ENCODE results near the gene SLC37A1.
A peak's percentile ranks its signal among the peaks of the same experiment; 100 is the strongest.

Gene SLC37A1

GRCh38 chr21:42479582-42479981 is 34.1 kb upstream of the SLC37A1 start:
- no peak for DNase-seq (ENCODE audit: low read depth)

DNA sequence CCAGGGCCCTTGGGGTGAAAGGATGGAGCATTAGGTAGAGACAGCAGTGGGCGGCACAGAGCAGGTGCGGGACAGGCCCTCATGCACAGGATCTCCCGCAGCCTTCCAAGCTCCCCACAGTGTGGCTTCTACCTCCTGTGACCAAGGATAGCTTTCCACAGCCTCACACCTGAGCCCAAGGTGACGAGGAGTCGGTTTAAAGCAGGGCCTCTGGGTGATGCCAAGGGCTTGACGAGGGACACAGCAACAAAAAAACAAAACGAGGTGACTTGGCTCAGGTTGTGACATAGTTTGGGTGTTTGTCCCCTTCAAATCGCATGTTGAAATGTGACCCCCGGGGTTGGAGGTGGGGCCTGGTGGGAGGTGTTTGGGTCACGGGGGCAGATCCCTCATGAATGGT is 32.9 kb upstream of the SLC37A1 start:
- DNase-seq (ENCODE audit: low read depth) = no peak

GRCh38 chr21:42481169-42481568 is 32.5 kb upstream of the SLC37A1 start:
- DNase-seq (ENCODE audit: low read depth) = no peak

DNA sequence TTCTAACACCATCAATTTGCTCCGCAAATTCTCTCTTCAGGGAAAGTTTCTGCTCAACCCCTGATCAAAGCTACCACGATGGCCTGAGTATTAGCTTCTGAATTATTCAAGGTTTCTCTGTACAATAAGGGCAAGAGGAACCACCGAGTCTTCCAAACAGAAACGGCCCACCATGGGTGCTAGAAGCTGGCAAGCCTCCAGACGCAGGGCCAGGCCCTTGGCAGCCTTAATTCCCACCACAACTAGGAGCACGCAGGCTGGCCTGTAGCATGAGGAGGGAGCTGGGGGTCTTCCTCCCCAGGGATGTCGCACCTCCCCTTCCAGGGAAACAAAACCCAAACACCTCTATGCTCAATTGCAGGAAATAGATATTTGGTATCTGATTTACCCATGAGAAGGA is 28.7 kb upstream of the SLC37A1 start:
- DNase-seq (ENCODE audit: low read depth) = no peak

- DNase-seq (ENCODE audit: low read depth) = no peak
These were observed 27.6 kb upstream of the SLC37A1 start for GRCh38 chr21:42486072-42486471.

DNA sequence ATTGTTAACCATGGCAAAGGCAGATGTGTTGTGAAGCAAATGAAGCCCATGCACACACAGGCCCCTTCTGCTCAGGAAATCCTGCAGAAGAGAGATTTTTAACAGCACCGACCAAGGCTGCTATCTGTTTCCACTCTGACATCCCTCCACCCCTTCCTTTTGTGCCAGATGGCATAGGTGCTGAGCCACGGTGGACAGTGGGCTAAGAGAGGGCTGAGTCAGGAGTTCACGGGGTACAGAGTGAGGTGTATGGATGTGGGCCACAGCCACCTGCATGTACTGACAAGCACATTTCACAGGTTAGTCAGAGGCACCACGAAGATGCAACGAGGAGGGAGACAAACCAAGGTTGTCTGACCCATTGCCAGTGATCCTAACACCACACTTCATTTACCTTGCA is 27.1 kb upstream of the SLC37A1 start:
- DNase-seq (ENCODE audit: low read depth) = no peak

- DNase-seq (ENCODE audit: low read depth) = no peak
These were observed 24.6 kb upstream of the SLC37A1 start for GRCh38 chr21:42489006-42489563.

GRCh38 chr21:42489991-42490390 is 23.7 kb upstream of the SLC37A1 start:
- DNase-seq (ENCODE audit: low read depth) = no peak

GRCh38 chr21:42490720-42491119 is 22.9 kb upstream of the SLC37A1 start:
- no peak for DNase-seq (ENCODE audit: low read depth)

DNA sequence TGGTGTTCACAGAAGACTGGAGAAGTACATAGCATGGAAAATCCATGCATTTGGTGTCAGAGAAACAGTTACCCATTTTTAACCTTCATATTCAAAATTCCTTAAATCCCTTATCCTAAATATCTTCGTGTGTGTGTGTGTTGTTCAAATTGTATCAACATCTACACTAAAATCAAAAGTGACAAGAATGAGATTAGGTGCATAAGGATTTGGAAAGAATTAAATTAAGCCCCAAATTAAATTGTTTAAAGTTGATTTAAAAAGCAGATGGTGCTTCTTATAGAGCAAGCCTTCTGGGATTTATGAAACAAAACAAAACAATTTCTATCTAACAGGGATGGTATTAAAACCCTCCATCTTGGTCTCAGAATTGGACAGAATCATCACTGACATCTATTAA is 22.3 kb upstream of the SLC37A1 start:
- DNase-seq (ENCODE audit: low read depth) = no peak

GRCh38 chr21:42492201-42492600 is 21.5 kb upstream of the SLC37A1 start:
- DNase-seq (ENCODE audit: low read depth) = no peak

DNA sequence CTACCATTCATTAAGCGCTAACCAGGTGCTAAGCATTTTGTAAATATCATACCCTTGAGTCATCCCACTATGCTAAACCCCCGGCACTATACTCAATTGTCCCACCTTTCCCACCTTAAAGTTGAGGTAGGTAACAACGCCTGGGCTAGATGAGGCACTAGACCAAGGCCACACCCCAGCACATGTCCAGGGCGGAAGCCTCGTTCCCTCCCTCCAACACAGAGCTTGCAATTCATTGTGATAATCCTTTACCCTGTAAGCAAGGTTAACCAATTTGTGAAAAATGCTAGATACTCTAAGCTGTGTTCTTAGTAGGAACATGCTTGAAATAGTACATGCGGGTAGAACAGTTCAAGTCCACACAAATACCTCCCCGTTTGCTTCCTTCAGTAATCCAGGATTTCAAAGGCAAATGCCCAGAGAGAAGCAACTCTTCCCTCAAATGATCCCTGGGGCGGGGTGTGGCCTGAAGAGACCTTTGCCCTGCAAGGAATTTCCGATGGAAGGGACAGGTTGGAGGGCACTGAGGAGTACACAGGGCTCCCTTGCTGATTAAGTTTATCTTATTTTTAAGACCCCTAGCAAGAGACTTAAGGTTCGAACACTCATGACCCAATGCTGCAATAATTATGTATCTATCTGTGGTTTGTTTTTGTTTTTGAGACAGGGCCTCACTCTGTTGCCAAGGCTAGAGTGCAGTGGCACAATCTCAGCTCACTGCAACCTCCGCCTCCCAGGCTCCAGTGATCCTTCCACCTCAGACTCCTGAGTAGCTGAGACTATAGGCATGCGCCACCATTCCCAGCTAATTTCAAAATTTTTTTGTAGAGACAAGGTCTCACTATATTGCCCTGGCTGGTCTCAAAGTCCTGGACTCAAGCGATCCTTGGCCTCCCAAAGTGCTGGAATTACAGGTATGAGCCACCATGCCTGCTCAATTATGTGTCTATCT is 20.3 kb upstream of the SLC37A1 start:
- no peak for DNase-seq (ENCODE audit: low read depth)

DNA sequence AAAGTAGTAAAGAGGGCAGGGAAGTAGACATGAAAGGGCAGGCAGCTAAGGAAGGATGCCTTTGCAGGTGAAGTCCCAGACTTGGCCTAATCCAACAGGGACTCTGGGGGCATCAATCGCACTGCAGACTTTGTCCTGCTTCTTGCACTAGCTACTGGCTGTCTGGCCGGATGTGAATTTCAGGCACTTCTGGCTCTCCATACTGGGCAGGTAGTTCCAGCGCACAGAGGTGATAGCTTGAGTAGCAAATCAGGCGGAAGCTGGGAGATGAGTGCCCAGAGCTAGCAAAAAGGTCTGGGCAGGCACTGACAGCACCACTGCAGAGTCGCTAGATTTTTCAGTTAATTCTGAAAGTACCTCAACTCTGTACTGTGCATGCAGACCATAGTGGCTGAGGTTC is 18.6 kb upstream of the SLC37A1 start:
- no peak for DNase-seq (ENCODE audit: low read depth)

GRCh38 chr21:42495765-42496119 is 17.9 kb upstream of the SLC37A1 start:
- no peak for DNase-seq (ENCODE audit: low read depth)

DNA sequence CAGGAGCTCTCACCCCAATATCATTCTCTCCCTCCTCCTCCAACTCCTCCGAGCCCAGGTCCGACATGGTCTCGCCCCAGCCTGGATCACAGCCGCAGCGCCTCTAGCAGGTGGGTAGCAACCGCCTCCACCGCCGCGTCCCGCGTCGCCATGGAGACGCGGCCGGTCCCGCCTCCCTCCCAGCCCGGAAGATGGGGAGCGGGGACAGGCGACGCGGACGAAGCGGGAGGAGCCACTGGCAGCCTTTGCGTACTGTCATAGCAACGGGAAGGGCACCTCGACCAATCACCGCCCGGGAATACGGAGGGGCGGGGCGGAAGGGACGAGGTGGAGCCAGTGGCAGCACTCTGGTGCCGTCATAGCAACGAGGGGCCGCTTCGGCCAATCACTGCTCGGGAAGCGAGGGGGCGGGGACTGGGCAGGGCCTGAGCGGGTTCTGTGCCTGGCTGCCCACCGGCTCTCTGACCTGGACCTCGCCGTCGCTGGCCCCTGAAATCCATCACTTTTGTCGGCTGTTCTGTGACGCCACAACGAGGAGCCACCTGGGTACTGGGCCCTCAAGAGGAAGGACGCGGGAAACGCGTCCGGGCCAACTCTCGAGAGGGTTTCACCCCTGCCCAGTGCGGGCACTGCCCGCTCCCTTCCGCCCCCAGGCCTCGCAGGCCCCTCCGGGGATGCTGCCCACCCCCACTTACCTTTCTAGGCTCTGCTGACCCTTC is 17.4 kb upstream of the SLC37A1 start, which contains the start of gene RSPH1:
RSPH1 (minus strand) TSS at position 105 of the 719 bp plus-strand sequence; CDS start at position 67, 38 bp downstream.
- DNase-seq (ENCODE audit: low read depth) = peak; percentile 99

- no peak for DNase-seq (ENCODE audit: low read depth)
These were observed 16.8 kb upstream of the SLC37A1 start for GRCh38 chr21:42496839-42497202.

DNA sequence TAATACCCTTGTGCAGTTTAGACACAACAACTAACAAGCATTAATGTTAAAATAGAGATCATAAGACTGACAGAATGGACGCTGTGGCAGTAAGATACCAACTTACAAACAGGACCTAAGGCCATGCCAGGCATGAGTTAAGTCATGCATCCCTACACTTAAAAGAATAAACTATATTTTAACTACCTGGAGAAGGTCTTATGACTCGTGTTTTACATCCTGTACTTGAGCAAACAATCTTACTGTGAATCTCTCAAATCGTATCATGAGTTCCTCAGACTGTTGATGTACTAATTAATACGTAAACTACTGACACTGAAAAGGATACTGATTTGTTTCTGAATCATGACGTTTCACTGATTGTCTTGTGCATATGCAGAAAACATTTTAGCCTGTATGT is 15.6 kb upstream of the SLC37A1 start:
- no peak for DNase-seq (ENCODE audit: low read depth)

GRCh38 chr21:42499444-42500112 is 14.1 kb upstream of the SLC37A1 start:
- no peak for DNase-seq (ENCODE audit: low read depth)

- DNase-seq (ENCODE audit: low read depth) = no peak
These were observed 13.4 kb upstream of the SLC37A1 start for GRCh38 chr21:42500225-42500624.

GRCh38 chr21:42500736-42501135 is 12.9 kb upstream of the SLC37A1 start:
- no peak for DNase-seq (ENCODE audit: low read depth)

DNA sequence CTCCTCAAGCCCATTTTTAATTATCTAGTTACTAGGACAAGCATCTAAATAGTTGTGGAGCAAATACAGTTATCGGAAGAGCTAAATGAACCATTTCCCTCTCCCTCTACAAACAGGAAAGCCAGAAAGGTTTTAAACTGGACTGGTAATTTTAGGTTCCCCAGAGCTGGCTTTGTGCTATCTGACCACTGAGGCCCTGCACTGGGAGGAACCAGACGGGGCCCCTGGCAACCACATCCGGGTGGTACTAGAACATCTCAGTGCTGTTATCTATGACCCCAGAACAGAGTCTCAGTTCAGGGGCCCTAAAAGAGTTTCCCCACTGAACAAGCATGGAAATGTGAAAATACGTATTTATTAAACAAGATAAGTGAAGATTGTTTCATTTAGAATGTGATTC is 9.9 kb upstream of the SLC37A1 start:
- no peak for DNase-seq (ENCODE audit: low read depth)

DNA sequence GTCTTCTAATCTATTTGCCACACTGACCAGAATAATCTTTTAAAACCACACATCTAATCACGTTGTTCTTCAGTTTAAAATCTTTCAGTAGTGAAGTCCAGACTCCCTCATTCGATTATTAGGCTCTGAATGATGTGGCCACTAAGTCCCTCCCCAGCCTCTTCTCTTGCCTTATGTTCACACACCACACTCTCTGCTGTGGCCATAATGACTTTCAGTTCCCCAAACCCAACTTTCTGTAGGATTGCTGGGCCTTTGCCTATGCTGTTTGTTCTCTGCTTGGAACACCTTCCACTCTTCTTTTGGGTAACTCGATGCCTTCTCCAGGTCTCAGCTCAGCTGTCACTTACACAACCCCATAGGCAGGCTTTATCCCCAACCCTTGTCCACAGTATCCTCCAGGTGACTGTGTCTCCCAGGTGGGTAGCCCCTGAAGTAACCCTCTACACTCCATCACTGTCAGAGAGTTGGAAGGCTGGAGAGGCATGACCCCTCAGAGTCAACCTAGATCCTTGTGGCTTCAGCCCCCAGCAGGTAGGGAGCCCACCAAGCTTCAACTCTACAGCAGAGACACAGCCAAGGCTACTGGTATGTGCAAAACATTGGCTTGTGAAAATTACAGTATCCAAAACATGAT is 8.4 kb upstream of the SLC37A1 start:
- DNase-seq (ENCODE audit: low read depth) = no peak
